GM21423 (cell line): Measurements from ENCODE around the gene PANK1.

Experiments used
- ATAC-seq: cut with Tn5 transposase; IDR thresholded peaks from one replicate; pipeline ENCODE4 v1.9.1; 2021; ENCODE audit warnings: mild to moderate bottlenecking, moderate library complexity; ENCODE audit not compliant: unreplicated experiment

The PANK1 gene

DNA sequence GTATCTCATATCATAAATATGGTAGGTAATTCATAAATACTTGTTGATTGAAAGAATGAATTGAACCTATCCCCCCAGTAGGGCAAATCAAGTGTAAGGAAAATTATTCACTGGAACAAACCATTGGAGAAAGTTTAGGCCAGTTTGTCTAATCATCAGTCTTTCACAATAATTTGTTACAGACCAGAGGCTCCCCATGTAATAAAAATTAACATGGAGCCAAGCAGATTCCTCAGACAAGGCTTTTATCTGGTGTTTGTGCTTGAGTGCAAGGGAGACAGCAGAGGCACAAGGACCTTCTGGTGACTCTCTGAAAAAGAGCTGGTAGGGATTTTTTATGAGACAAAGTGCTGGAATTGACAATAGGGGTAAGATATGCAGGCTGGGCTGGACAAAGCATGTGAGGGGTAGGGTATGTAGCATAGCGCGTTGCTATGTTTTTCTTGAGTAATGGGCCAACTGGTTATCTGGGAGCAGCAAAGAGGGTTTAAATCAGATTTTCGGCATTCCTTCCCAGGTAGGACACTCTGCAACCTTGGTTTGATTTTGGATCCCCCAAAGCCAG, 7.8 kb upstream of the PANK1 start:
- ATAC-seq: no peak

DNA sequence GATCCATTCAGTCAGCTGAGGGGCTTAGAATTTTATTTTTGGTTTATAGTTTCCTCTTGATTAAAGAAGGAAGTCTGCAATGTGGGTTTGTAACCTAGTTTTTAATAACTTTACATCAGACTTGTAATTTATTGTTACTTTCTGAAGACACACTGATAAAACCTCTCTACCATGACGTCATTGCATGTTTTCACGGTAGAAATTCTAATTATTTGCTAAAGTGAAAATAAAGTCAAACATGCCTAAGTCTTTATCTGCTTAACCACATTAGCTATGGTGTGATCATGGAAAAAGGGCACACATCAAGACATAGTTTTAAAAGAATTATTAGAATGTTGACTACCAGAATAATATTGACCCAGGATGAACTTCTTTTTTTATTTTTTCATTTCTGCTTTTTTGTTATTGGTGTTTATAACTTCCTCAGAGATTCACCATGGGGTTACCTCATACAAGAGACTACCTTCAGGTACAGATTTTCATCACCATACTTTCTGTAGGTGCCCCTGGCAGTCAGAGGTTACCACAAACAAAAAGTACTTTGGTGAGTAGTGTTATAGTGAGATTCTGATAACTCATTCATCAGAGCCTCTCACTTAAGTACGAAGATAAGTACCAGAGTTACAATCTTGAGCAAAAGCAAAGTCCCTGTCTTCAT, 7.0 kb upstream of the PANK1 start:
- peak; percentile 41 for ATAC-seq

DNA sequence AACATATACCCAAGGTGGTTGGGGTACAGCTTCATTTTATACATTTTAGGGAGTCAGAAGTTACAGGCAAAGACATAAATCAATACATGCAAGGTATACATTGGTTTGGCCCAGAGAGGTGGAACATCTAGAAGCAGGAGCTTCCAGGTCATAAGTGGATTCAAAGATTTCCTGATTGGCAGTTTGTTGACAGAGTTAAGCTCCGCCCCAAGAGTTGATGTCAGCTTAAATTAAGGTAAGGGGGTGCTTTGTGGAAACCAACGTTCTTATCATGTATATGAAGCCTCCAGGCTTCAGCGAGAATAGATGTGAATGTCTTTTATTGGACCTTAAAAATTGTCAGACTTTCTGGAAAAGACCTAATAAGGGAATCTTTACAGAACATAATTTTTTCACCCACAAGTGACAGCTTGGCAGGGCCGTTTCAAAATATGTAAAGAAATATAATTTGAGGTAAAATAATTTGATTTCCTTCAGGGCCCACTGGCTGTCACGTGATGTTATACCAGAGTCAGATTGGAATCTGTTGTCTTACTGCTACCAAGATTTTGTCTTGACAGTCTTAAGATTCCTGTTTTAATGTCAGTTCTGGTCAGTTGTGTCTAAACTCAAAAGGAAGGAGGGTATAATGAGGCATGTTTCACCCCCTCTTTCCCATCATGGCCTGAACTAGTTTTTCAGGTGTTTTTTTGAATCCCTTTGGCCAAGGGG, 6.3 kb upstream of the PANK1 start:
- no peak for ATAC-seq

GRCh38 chr10:89649051-89649450, 4.0 kb upstream of the PANK1 start:
- ATAC-seq: no peak

DNA sequence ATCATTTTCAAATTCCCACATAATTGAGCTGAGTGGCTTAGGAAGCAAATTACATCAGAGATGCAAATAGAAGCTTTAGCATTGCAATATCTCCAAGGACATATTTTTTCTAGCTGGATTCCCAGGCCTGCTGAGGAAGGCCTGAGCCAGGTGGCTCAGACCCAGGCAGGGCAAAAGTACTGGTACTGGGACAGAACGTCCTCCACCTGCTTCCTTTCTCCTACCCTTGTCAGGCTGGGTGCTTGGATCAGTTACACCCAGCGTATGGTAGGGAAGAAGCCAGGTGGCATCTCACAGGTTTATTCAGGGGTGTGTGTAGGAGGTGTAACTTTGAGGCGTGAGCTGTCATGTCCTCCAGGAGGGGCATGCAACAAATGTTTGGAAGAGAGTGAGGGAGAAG, 3.0 kb upstream of the PANK1 start:
- no peak for ATAC-seq

DNA sequence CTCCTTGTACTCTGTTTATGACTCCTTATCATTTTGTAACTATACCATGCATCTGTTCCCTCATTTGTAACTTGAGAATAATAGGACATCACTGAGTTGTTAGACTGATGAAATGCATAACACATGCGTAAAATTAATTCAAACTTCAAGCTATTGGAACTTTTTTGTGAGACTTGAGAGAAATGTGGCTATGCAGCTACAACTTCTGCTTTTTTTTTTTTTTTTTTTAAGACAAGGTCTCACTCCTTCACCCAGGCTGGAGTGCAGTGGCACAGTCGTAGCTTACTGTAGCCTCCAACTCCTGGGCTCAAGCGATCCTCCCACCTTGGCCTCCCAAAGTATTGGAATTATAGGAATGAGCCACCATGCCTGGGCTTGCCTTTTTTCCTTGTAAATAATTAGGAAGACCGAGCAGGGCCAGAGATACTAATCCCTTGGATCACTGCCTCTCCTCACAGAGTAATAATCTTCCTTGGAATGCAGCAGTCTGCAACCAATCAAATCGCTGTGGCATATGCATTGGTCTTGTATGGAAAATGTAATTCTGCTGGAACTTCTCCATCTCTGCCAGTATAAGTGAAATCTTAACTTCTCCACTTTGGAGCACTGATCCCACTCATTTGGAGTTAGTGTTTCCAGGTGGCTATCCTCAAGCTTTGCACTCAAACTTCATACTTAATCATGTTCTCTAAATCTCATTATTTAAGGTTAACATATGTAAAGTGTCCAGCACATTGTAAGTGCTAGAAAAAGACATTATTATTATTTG, 2.0 kb upstream of the PANK1 start:
- ATAC-seq: no peak

- ATAC-seq: no peak
These were observed 715 bp upstream of the PANK1 start for GRCh38 chr10:89645742-89646172.

- peak; percentile 30 for ATAC-seq
These were observed 413 bp downstream of the PANK1 start for GRCh38 chr10:89644691-89644966.

GRCh38 chr10:89643812-89644690, 991 bp downstream of the PANK1 start:
- ATAC-seq: peak; percentile 90

GRCh38 chr10:89643431-89643811, 1.6 kb downstream of the PANK1 start:
- ATAC-seq: no peak

DNA sequence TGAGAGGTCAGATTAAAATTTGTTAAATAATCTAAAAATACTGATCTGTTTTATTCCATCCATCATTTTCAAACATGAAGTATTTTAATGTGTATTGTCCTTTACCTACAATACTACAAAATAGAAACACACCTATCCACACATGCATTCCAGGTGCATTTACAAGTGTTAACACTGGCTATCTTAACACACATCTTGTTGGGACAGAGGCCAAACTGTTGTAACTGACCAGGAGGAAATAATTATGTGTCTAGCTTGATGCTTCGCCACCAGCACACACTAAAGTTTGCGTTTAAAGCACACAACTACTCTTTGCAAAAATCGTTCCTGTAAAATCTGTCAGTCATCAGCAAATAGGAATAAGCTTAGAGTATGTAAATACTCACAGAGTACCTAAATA, 2.8 kb downstream of the PANK1 start:
- no peak for ATAC-seq

- no peak for ATAC-seq
These were observed 4.8 kb downstream of the PANK1 start for GRCh38 chr10:89640241-89640640.

DNA sequence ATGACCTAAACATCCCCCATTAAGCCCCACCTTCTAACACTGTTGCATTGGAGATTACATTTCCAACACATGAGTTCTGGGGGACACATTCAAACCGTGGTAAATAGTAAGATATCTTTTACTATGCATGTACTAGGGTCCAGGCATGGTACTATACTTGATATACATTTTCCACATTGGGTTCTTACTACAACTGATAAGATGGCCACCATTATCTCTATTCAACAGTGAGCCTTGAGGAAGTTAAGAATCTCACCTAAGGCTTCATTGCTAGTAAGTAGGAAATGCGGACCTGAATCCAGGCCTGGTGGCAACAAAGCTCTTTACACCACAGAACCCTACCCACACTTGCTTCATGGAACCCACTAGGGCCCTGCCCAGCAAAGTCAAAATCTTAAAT, 5.7 kb downstream of the PANK1 start:
- ATAC-seq: no peak

DNA sequence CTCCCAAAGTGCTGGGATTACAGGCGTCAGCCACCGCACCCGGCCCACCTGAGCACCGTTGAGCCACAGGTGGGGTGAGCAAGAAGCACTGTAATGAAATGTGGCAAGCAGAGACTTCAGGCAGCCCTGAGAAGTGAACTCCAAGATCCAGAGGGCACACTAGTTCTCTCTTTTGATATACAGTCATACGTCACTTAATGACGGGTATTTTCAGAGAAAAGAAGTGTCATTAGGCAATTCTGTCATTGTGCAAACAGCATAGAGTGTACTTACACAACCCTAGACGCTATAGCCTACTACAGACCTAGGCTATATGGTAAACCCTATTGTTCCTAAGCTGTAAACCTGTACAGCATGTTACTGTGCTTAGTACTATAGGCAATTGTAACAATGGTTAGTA, 7.9 kb downstream of the PANK1 start:
- ATAC-seq: no peak

DNA sequence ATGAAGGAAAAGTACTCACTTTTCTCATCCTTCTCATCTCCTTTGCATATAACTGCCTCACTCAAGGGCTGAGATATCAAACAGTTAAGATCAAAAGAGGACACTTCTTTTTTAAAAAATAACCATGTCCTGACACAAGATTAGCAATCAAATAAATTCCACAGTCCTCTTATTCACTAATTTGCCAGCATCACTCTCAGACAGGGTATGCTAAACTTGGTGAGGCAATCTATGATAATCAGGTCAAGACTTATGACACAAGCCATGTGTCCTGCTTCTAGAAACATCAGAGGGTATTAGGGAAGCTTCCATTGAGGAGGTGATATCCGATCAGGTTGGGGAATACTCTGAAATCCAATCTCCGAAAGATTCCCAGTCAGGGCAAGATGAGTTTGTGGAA, 10.4 kb downstream of the PANK1 start:
- no peak for ATAC-seq

DNA sequence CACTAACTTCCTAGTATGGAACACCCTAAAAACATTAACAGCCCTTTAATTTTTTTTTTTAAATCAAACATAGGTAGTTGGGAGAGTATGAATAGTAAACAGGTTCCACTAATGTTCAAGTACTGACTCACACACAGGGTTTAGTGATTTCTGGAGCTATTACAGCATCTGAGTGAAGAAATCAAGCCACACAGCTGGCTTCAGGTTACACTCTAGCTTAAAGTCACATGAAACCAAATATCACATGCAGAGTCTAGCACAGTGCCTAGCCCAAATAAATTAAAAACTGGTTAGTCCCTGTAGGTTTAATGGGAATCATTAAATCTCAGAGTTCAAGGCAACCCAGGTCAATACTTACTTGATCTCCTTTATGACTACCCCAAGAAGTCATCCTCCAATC, 11.6 kb downstream of the PANK1 start:
- ATAC-seq: no peak

DNA sequence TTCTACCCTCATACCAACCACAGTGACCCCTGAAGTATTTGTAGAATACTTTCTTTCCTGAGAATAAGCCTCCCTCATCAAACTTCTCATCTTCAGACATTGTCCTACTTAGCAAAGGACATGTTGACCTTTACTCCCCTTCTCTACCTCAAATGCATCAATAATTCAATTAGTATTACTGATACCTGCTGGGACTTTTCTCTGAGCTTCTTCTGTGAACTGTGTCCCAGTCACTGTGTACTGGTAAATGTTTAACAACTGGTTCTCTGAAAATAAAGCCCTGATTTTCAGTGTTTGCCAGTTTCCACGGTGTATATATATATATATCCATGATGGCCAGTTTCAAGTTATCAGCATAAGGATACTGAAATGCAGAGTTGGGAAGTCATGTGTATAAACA, 12.2 kb downstream of the PANK1 start:
- ATAC-seq: no peak

DNA sequence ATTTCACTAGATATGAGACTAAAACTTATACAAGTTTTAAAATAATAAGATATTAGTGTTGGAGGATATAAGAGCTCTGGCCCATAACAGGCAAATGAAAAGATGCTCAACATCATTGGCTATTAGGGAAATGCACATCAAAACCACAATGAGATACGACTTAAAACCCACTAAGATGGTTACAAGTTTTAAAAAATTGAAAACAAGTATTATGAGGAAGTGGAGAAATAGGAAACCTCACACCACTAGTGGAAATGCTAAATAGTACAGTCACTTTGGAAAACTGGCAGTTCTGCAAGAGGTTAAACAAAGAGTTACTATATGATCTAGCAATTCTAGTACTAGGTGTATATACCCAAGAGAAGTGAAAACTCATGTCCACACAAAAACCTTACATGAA, 17.2 kb downstream of the PANK1 start:
- no peak for ATAC-seq

DNA sequence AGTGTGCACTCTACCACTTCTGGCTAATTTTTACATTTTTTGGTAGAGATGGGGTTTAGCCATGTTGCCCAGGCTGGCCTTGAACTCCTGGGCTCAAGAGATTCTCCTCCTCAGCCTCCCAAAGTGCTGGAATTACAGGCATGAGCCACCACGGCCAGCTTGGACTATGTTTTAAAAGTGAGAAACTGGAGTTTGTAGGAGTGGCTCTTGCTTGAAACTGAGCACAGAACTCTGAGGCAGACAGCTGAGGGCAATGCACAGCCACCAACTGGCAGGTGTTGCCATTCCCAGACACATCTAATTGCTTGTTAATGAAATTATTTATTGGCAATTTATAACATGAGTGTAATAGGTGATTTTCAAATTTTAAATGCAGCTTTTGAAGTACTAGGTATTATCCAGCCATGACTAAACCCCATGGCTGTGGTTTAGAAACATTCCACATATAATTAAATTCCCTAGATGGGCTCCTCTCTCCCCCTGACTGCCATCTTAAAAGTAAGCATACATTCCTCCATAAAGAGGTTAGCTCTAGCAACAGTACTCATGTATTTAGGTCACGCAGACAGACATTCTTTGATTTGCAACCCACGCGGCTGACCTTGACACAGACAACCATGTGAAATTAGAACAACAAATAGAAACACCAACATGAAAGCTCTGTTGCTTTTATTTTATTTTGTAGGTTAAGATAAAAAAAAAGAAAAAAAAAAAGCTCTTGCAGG, 19.8 kb downstream of the PANK1 start:
- ATAC-seq: no peak

GRCh38 chr10:89624020-89624419, 21.0 kb downstream of the PANK1 start:
- no peak for ATAC-seq
